Upper lobe of left lung (tissue), 6 donors: ENCODE results near the gene SPACDR. TPM values are rescaled to one million over a fixed set of nuclear protein-coding genes. Genes with fewer than 3 reads are reported as not detected.

ENCODE experiments used
- ATAC-seq, 2 donors: fragments of 200-7000 bp; cut with Tn5 transposase; one replicate each; pipeline ENCODE4 v1.9.1; 2022; ENCODE audit warnings: mild to moderate bottlenecking in 2 of 2, moderate library complexity in 2 of 2; ENCODE audit not compliant: low FRiP score in 2 of 2
- DNase-seq, 2 donors: peaks; one replicate each; pipeline ENCODE4 v3.0.0-alpha.2; 2019 to 2020
- H3K27ac ChIP-seq, 4 donors: fragments of 200-600 bp; sonication (generic); one replicate each; pipeline ENCODE4 v1.5.1; 2016 to 2019
- H3K27me3 ChIP-seq, 4 donors: fragments of 200-600 bp; sonication (generic); one replicate each; pipeline ENCODE4 v1.5.1; 2017 to 2019
- H3K36me3 ChIP-seq, 4 donors: fragments of 200-600 bp; sonication (generic); one replicate each; pipeline ENCODE4 v1.5.1; 2016 to 2019
- H3K4me1 ChIP-seq, 4 donors: fragments of 200-600 bp; sonication (generic); one replicate each; pipeline ENCODE4 v1.5.1; 2018 to 2019
- H3K4me3 ChIP-seq, 4 donors: fragments of 200-600 bp; sonication (generic); one replicate each; pipeline ENCODE4 v1.5.1; 2017 to 2019; ENCODE audit warnings: mild to moderate bottlenecking in 2 of 4, moderate library complexity in 1 of 4
- H3K9me3 ChIP-seq, 4 donors: fragments of 200-600 bp; sonication (generic); one replicate each; pipeline ENCODE4 v1.5.1; 2018 to 2019
- EP300 ChIP-seq, 4 donors: sonication (generic); formaldehyde crosslinking; IDR thresholded peaks; one replicate each; pipeline ENCODE4 v1.5.1; 2017; ENCODE audit warnings: antibody characterized with exemption in 4 of 4, control low read depth in 2 of 4
- POLR2A ChIP-seq, 4 donors: fragments of 450-650 bp; IDR thresholded peaks; one replicate each; pipeline ENCODE4 v1.5.1; 2016 to 2017; ENCODE audit warnings: antibody characterized with exemption in 4 of 4, mild to moderate bottlenecking in 2 of 4
- POLR2AphosphoS5 ChIP-seq, 2 donors: sonication (generic); formaldehyde crosslinking; IDR thresholded peaks; one replicate each; pipeline ENCODE4 v1.5.1; 2017; ENCODE audit warnings: antibody characterized with exemption in 2 of 2
- WGBS, 2 donors: methylation state at CpG; one replicate each; pipeline ENCODE4 v1.1.5; 2017 to 2018; 5-methylcytosine and 5-hydroxymethylcytosine counted together
- total RNA-seq, 6 donors: library from RNA; depleted of rRNA in 4 of 6; stranded (reverse); fragments of >200 nt in 4 of 6; gene quantifications; one replicate each; pipeline versions ENCODE4 v1.1.0 to v1.2.1, GENCODE V29; 2016 to 2021
- TF ChIP-seq, protein P1 (sequence below), 6 experiments: fragments of 450-650 bp in 4 of 6; fragments of 200-600 bp in 2 of 6; sonication (generic) in 2 of 6; IDR thresholded peaks; one replicate each; pipeline ENCODE4 v1.5.1; 2016 to 2019; ENCODE audit warnings: antibody characterized with exemption in 6 of 6
- donor health status: DM: no; HTN: no; CAD: no; lungs with moderate emphysema.
- donor health status: DM: no; HTN: yes; CAD: no; lungs with severe emphysema.

The SPACDR gene
- total RNA-seq, 6 donors from 2014 or later, result 0.59 to 2.1 (median 1.3) TPM; not detected in 2

DNA sequence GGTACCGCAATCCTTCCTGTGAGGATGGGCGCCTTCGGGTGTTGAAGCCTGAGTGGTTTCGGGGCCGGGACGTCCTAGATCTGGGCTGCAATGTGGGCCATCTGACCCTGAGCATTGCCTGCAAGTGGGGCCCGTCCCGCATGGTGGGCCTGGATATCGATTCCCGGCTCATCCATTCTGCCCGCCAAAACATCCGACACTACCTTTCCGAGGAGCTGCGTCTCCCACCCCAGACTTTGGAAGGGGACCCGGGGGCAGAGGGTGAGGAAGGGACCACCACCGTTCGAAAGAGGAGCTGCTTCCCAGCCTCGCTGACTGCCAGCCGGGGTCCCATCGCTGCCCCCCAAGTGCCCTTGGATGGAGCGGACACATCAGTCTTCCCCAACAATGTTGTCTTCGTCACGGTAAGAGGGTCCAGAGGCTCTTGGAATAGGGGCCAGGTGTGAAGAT, 32.7 kb downstream of the SPACDR start:
- H3K9me3 ChIP-seq, result peaks cover 0 to 6% (median 0%) of the 10 kb centered on the region in 4 donors
- ATAC-seq (no peak), DNase-seq (no peak)
- H3K36me3 ChIP-seq, result peaks cover 5 to 32% (median 26%) of the 10 kb centered on the region in 4 donors
- H3K27ac ChIP-seq, result peak overlapping the region; percentile 20 to 100 (median 99)
- 87 to 89% methylated on average over 14 to 23 of the region's 23 CpGs for WGBS, 2 donors
- TF ChIP-seq POLR2A (IDR thresholded peaks at IDR 0.05), result no peak
- H3K27me3 ChIP-seq, result no peaks in the 10 kb centered on the region
- peaks cover 32 to 61% (median 39%) of the 10 kb centered on the region in 4 donors for H3K4me1 ChIP-seq
- H3K4me3 ChIP-seq, result peak overlapping the region in 3 of 4 donors; percentile 89 to 94 (median 93)

DNA sequence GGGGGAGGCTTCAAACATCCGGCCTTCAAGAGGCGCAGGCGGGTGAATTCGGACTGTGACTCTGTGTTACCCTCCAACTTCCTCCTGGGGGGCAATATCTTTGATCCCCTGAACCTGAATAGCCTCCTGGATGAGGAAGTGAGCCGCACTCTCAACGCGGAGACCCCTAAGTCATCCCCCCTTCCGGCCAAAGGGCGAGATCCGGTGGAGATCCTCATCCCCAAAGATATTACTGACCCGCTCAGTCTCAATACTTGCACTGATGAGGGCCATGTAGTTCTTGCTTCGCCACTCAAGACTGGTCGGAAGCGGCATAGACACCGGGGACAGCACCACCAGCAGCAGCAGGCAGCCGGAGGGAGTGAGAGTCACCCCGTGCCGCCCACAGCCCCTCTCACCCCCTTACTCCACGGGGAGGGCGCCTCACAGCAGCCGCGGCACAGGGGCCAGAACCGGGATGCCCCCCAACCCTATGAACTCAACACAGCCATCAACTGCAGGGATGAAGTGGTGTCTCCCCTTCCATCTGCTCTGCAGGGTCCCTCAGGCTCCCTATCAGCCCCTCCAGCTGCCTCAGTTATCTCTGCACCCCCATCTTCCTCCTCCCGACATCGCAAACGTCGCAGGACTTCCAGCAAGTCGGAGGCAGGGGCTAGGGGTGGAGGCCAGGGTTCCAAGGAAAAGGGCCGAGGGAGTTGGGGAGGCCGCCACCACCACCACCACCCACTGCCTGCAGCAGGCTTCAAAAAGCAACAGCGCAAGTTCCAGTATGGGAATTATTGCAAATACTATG, 33.4 kb downstream of the SPACDR start:
- TF ChIP-seq EP300 (IDR thresholded peaks at IDR 0.05) (no peak), POLR2A (IDR thresholded peaks at IDR 0.05) (no peak), POLR2AphosphoS5 (IDR thresholded peaks at IDR 0.05) (no peak)
- TF ChIP-seq, protein P1, sequence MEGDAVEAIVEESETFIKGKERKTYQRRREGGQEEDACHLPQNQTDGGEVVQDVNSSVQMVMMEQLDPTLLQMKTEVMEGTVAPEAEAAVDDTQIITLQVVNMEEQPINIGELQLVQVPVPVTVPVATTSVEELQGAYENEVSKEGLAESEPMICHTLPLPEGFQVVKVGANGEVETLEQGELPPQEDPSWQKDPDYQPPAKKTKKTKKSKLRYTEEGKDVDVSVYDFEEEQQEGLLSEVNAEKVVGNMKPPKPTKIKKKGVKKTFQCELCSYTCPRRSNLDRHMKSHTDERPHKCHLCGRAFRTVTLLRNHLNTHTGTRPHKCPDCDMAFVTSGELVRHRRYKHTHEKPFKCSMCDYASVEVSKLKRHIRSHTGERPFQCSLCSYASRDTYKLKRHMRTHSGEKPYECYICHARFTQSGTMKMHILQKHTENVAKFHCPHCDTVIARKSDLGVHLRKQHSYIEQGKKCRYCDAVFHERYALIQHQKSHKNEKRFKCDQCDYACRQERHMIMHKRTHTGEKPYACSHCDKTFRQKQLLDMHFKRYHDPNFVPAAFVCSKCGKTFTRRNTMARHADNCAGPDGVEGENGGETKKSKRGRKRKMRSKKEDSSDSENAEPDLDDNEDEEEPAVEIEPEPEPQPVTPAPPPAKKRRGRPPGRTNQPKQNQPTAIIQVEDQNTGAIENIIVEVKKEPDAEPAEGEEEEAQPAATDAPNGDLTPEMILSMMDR (IDR thresholded peaks at IDR 0.05), result no peak
- Histone ChIP-seq H3K27me3 (no peaks in the 10 kb centered on the region), H3K4me3 (peak overlapping the region; percentile 72 to 94 (median 91)), H3K4me1 (peaks cover 32 to 61% (median 39%) of the 10 kb centered on the region in 4 donors), H3K36me3 (peaks cover 5 to 32% (median 26%) of the 10 kb centered on the region in 4 donors), H3K27ac (peak overlapping the region; percentile 98 to 100 (median 100)), H3K9me3 (peaks cover 0 to 6% (median 0%) of the 10 kb centered on the region in 4 donors)
- 24 to 26% methylated on average over 13 to 28 of the region's 31 CpGs for WGBS, 2 donors
- no peak for ATAC-seq
- DNase-seq, result peak in 1 of 2 donors; percentile 71

DNA sequence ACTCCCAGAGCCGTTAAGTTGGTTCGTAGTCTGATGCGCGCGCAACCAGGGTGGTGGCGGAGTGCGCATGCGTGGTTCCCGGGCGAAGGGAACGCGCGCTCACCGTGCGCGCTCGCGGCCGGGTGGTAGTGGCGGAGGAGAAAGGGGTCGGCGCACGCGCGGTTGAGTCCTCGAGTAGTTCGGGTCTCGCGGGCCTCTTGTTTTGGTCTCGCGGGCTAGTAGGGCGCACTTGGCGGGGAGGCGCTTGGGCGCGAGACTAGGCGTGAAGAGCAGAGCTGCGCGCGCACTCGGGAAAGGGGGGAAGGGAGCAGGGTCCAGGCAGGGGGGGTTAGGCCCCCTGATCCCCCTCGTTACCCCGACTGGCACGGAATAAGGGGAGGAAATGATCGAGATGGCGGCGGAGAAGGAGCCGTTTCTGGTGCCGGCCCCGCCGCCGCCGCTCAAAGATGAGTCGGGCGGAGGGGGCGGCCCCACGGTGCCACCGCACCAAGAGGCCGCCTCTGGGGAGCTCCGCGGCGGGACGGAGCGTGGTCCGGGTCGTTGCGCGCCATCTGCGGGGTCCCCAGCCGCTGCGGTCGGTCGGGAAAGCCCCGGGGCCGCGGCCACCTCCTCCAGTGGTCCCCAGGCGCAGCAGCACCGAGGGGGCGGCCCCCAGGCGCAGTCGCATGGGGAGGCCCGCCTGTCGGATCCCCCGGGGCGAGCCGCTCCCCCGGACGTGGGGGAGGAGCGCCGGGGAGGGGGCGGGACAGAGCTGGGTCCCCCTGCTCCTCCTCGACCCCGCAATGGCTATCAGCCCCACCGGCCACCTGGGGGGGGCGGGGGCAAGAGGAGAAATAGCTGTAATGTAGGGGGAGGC, 34.2 kb downstream of the SPACDR start, which contains the start of gene MEPCE:
Gene MEPCE (plus strand): TSS at position 195 of the 856 bp plus-strand sequence. CDS start 188 bp downstream, at position 383.
- ATAC-seq (peak; percentile 84), DNase-seq (peak; percentile 97 to 99)
- WGBS, 2 donors, result 1 to 4% methylated on average over 15 to 57 of the region's 95 CpGs
- peaks cover 0 to 6% (median 0%) of the 10 kb centered on the region in 4 donors for H3K9me3 ChIP-seq
- peaks cover 5 to 31% (median 25%) of the 10 kb centered on the region in 4 donors for H3K36me3 ChIP-seq
- H3K4me1 ChIP-seq, result peaks cover 26 to 53% (median 31%) of the 10 kb centered on the region in 4 donors
- H3K27ac ChIP-seq, result peak within 1 kb of the TSS; percentile 98 to 100 (median 100)
- peak within 1 kb of the TSS; percentile 72 to 94 (median 91) for H3K4me3 ChIP-seq
- TF ChIP-seq POLR2A (IDR thresholded peaks at IDR 0.05), result peak in 3 of 4 donors; percentile 9 to 72 (median 65)
- TF ChIP-seq, protein P1 (IDR thresholded peaks at IDR 0.05), result peak in 1 of 6 experiments; percentile 7
- TF ChIP-seq POLR2AphosphoS5 (IDR thresholded peaks at IDR 0.05), result peak in 1 of 2 donors; percentile 50
- no peak for TF ChIP-seq EP300 (IDR thresholded peaks at IDR 0.05)
- no peaks in the 10 kb centered on the region for H3K27me3 ChIP-seq

DNA sequence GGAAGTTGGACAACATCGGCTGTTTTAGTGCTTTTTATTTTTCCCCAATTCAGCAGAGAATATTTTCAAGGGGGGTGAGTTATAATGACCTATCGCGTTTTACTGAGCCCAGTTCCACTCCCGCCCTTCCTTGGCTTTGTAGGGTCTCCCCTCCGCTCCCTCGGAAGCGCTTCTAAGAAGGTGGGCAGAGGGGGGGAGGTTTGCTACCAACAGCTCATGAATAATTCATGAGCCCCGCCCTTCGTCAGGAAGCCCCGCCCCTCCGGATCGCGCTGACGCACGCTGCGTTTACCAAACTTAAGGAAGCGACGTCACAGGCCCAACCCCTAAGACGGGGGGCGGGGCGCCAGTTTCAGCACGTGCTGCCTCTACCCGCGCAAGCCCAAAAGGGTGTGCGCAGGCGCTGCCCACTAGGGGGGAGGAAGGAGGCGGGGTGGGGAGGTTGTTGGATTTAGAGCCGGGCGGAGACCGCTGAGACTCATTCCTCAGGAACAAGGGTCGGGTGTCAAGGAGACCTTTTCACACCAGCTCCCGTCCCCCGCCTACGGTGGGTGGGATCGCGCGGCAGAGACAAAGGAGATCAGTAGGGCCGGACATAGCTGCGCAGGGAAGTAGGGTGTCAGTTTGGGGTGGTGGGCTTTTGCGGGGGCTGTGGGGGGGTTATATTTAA, 35.0 kb downstream of the SPACDR start:
- Histone ChIP-seq H3K4me1 (peaks cover 23 to 45% (median 26%) of the 10 kb centered on the region in 4 donors), H3K36me3 (peaks cover 4 to 24% (median 19%) of the 10 kb centered on the region in 4 donors), H3K9me3 (peaks cover 0 to 6% (median 0%) of the 10 kb centered on the region in 4 donors), H3K27me3 (no peaks in the 10 kb centered on the region), H3K4me3 (peak overlapping the region; percentile 61 to 94 (median 91)), H3K27ac (peak overlapping the region; percentile 98 to 100 (median 100))
- peak in 1 of 4 donors; percentile 72 for TF ChIP-seq EP300 (IDR thresholded peaks at IDR 0.05)
- TF ChIP-seq POLR2AphosphoS5 (IDR thresholded peaks at IDR 0.05), result peak; percentile 80 to 86
- peak in 2 of 4 donors; percentile 86 for TF ChIP-seq POLR2A (IDR thresholded peaks at IDR 0.05)
- TF ChIP-seq, protein P1 (IDR thresholded peaks at IDR 0.05), result peak; percentile 18 to 86 (median 71)
- DNase-seq (peak; percentile 100), ATAC-seq (peak; percentile 91 to 95)
- 0 to 2% methylated on average over 15 to 40 of the region's 40 CpGs for WGBS, 2 donors
